ENCODE data around the gene MNS1.
"Not testable (repeated sequence)": the region's sequence is repeated elsewhere in the genome, so short reads cannot be mapped to it uniquely, and the experiment has no call there.

The MNS1 gene

DNA sequence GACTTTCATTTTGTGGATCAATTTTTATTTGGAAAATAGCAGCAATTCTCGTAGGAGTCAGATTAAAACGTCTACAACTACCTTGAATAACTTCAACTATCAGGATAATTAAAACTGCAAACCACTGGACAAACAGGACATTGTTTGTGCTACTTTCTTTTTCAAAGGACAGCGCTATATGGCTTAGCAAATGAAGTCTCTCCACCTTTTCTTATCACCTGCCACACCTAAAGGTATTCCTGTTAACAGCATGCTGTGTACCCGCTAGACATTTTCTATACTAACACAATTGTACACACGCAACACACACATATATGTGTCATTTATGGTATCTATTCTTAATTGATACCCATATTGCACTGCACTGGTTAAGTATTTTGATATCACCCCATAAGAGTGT is 19.2 kb downstream of the MNS1 start:
- no peak for DNase-seq (ENCODE audit: low read depth)

DNA sequence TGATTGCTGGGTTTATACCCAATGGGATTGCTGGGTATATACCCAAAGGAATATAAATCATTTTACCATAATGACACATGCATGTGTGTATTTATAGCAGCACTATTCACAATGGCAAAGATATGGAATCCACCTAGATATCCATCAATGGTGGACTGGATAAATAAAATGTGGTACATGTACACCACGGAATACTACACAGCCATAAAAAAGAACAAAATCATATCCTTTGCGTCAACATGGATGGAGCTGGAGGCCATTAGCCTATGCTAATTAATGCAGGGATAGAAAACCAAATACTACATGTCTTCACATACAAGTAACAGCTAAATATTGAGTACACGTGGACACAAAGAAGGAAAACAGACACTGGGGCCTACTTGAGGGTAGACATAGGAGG is 22.6 kb downstream of the MNS1 start:
- DNase-seq (ENCODE audit: low read depth) = no peak

DNA sequence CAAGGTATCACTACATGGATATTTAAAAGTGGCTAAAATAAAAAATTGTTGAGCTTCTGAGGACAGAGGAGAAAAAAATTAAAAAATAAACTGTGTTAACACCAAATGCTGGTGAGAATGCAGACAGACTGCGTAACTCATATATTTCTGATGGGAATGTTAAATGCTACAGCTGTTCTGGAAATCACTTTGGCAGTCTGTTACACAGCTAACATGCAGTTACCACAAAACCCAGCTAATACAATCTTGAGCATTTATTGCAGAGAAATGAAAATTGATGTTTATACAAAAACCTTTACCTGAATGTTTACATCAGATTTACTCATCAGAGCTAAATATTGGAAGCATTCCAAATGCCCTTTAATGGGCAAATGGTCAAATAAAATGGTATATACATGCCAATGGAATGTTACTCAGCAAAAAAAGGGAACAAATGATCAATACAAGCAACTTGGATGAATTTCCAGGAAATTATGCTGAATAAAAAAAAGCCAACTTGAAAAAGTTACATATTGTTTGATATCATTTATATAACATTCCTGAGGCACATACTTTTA is 24.6 kb downstream of the MNS1 start:
- DNase-seq (ENCODE audit: low read depth) = peak; percentile 23

GRCh38 chr15:56432304-56432703 is 32.6 kb downstream of the MNS1 start:
- DNase-seq (ENCODE audit: low read depth) = no peak

GRCh38 chr15:56428821-56429458 is 36.0 kb downstream of the MNS1 start:
- peak; percentile 53 for DNase-seq (ENCODE audit: low read depth)

DNA sequence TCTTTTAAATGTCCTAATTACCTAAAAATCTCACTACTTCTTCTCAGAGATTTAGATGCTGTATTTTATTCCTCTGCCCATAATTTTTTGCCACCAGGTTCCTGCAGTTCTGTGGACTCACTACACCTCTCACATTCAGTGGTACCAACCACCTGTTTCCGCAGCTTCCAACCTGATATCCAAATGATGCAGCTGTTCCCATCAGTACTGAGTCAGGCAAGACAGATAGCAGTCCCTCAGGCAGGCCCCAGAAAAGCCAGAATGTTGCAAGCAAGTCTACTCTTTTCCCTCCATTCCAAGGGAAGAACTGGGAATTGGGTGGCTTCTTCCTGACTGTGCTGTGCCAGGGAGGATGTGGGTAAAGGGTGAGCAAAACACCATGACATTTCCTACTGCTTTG is 39.0 kb downstream of the MNS1 start:
- DNase-seq (ENCODE audit: low read depth) = no peak

DNA sequence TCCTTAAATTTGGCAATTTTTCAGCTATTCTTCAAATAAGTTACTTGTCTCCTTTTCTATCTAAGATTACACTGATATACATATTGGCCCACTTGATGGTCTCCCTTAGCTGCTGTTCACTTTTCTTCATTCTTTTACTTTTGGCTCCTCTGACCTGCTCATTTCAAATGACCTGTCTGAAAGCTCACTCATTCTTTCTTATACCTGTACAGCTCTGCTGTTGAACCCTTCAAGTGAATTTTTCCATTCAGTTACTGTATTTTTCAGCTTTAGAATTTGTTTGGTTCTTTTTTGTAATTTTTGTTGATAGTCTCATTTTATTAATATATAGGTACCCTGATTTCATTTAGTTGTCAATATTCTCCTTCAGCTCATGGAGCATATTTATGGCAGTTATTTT is 39.7 kb downstream of the MNS1 start:
- DNase-seq (ENCODE audit: low read depth) = no peak

DNA sequence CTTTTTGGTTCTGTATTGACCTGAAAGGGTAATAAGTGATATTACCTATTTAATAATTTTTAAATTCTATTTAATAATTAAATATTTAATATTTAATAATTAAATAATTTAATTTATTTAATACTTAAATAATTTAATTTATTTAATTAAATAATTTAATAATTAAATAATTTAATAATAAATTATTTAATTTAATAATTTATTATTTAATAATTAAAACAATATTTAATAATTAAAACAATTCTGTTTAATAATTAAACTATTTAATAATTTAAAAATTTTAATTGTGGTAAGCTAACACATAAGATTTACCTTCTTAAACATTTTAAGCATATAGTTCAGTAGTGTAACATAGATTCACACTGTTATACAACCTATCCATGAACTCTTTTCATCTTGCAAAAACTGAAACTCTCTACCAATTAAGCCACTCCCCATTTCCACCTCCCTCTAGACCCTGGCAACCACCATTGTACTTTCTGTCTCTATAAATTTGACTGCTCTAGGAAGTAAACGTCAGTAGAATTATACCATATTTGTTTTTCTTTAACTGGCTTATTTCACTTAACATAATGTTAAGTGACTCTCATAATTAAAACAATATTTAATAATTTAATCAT is 51.7 kb downstream of the MNS1 start:
- DNase-seq (ENCODE audit: low read depth) = not testable (repeated sequence)

DNA sequence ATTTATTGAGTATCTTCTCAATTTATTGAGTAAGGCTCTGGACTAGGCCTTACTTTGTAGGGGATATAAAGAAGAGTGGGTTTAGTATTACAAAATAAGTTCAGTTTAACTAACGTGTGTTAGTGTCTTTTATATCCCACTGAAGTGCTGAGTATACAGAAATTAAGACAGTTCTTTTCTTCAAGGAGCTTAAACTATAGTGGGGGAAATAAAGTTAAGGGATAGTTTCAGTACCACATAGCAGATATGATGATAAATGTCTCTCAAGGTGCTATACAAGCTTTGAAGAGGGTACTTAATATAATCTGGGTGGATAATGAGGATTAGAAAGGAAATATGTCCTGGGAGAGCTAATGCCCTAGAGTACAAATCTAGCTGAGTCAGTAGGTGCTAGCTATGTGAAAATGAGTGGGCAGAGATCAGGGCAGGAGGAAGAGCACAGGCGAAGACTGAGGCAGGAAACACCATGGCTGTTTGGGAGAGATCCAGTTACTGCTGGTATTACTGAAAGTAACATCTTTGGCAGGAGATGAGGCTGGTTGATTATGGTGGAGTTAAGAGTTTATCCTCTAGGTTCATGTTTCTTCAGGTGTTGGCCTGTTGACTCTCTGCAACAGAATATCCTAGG is 53.7 kb downstream of the MNS1 start:
- no peak for DNase-seq (ENCODE audit: low read depth)

DNA sequence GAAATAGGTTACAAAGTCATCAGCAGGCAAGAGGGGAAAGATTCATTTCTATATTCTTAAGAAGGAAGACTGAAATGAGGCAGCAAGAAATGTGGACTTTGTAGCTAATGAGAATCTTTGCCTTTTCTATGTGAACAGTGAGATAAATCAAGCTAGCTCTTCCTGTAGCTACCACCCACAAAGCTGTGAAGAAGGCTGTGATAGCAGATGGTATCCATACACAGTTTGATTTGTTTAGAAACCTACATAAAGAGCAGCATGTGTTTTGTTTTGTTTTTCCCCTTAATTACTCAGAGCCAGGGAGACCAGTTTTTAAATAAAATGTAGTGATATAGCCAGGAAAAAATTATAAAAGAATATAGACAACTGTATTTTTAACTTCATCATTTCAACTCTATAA is 54.2 kb downstream of the MNS1 start:
- no peak for DNase-seq (ENCODE audit: low read depth)

DNA sequence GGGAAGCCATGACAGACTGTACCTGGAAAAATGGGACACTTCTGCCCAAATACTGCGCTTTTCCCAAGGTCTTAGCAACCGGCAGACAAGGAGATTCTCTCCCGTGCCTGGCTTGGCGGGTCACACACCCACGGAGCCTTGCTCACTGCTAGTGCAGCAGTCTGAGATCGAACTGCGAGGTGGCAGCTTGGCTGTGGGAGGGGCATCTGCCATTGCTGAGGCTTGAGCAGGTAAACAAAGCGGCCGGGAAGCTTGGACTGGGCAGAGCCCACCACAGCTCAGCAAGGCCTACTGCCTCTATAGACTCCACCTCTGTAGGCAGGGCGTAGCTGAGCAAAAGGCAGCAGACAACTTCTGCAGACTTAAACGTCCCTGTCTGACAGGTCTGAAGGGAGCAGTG is 65.7 kb downstream of the MNS1 start:
- DNase-seq (ENCODE audit: low read depth) = not testable (repeated sequence)

DNA sequence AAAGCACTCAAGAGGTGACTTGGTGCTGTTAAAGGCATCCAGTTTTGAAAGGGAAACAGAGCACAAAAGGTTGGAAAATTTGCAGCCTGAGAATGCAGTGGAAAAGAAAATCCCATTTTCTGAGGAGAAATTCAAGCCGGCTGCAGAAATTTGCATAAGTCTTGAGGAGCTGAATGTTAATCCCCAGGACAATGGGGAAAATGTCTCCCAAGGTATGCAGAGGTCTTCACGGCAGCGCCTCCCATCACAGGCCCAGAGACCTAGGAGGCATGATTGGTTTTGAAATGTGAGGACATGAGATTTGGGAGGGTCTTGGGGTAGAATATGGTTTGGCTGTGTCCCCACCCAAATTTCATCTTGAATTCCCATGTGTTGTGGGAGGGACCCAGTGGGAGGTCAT is 67.6 kb downstream of the MNS1 start:
- DNase-seq (ENCODE audit: low read depth) = not testable (repeated sequence)

DNA sequence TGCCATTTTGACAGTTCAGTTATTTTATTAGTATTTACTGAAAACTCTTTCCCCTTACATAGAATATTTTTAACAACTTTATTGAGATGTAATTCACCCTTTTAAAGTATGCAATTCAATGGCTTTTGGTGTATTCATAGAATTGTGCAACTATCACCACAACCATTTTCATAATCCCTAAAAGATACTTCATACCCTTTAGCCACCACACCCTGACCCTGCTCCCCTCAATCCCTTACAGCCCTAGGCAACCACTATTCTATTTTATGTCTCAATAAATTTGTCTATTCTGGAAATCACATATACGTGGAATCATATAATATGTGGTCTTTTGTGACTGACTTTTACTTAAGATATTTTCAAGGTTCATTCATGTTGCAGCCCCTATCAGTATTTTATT is 70.0 kb downstream of the MNS1 start:
- no peak for DNase-seq (ENCODE audit: low read depth)

DNA sequence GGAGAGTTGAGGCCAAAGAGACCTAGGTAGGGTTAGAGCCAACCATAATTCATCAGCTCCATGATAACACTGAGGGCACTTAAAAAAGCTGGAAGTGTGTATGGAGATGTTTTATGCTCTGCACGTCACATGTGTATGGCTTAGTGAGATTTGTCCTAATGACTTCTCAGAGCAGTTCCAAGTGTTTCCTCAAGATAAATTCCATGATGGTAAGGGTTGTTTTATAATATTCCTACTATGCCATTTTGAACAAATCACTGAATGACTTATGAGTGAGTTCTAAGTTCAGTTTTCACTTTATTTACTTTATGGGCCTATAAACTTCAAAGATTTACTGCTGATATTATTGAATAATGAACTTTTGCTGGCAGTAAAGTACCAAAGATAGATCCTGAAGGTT is 71.7 kb downstream of the MNS1 start:
- no peak for DNase-seq (ENCODE audit: low read depth)

DNA sequence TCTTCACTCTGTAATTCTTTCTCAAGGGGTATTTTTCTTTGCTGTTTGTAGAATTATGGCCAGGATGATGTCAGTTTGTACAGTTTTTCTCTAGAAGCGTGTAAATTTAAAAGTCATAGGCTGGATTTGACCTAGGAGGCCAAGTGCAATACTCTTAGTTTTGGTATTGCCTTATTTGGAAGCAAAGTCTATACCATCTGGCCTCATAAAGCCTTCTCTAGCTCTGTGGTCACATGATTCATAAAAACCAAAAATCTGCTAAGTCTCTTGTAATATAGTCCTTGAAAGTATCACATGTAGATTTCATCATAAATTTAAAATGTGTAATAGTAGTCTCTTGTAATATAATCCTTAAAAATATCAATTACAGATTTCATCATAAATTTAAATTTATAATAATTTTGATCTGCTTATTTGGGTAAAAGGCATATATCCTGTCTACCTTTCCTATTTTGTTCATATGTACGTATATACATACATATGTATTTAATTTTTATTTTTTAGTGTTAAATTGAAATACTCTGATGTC is 74.1 kb downstream of the MNS1 start:
- no peak for DNase-seq (ENCODE audit: low read depth)

GRCh38 chr15:56385908-56386307 is 79.0 kb downstream of the MNS1 start:
- no peak for DNase-seq (ENCODE audit: low read depth)

GRCh38 chr15:56383010-56383409 is 81.9 kb downstream of the MNS1 start:
- DNase-seq (ENCODE audit: low read depth) = peak; percentile 12

Data from ELR (cell line).